Measurements from ENCODE around the gene ITGAL. TPM values are rescaled to one million over a fixed set of nuclear protein-coding genes. Genes with fewer than 3 reads are reported as not detected.
"Not testable (repeated sequence)": the region's sequence is repeated elsewhere in the genome, so short reads cannot be mapped to it uniquely, and the experiment has no call there.

Gene ITGAL
- total and polyA plus RNA-seq, 2 experiments from 2014 or later, result 0.95 to 3.4 TPM

DNA sequence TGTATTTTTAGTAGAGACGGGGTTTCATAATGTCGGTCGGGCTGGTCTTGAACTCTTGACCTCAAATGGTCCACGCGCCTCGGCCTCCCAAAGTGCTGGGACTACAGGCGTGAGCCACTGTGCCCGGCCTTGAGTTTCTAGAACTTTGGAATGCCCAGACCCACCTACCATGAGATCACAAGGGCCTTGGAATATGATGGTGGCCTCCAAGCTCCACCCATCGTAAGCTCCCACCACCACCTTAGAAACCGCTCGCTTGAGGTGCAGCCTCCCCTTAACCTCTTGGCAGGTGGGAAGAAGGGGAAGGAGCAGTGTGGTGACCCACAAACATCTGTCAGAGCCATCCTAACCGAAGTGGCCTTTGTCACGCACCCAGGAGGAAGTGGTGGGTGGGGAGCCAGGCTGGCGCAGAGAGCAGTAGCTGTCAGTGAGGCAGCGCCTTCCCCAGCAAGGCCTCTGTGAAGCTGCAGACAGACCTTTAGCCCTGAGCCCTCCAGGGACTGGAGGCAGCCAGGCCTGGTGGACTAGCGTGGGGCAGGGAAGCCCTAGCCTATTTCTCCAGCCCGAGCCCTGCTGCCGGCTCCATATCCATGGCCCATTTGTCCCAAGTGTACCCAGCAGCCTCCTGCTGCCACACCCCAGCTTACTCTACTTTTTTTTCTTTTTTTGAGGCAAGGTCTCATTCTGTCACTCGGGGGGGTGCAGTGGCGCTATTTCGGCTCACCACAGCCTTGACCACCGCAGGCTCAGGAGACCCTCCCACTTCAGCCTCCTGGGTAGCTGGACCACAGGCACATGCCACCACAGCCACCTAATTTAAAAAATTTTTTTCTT, 13.8 kb upstream of the ITGAL start:
- Histone ChIP-seq H4K20me1 (ENCODE audit: insufficient read depth, poor library complexity, severe bottlenecking) (no peaks in the 10 kb centered on the region), H3K9me2 (replicated peaks; ENCODE audit: insufficient read depth) (no peaks in the 10 kb centered on the region), H3K27me3 (no peaks in the 10 kb centered on the region), H3K4me1 (ENCODE audit: insufficient read depth) (no peaks in the 10 kb centered on the region), H3K36me3 (replicated peaks; ENCODE audit: insufficient read depth, low read depth) (no peaks in the 10 kb centered on the region), H2AFZ (no peak overlapping the region), H3K4me3 (no peak overlapping the region), H3K4me2 (no peak overlapping the region), H3K79me2 (no peaks in the 10 kb centered on the region), H3K27ac (no peak overlapping the region), H3K9me3 (ENCODE audit: low read depth) (no peaks in the 10 kb centered on the region)
- 93% methylated on average over 22 of the region's 22 CpGs for WGBS (ENCODE audit: low lambda C conversion rate, missing lambda C conversion rate)
- TF ChIP-seq EZH2 (IDR thresholded peaks at IDR 0.05; ENCODE audit: borderline replicate concordance) (no peak), EZH2phosphoT487 (IDR thresholded peaks at IDR 0.05; ENCODE audit: low read depth, severe bottlenecking, unreplicated experiment) (no peak)
- TF ChIP-seq, protein P1, sequence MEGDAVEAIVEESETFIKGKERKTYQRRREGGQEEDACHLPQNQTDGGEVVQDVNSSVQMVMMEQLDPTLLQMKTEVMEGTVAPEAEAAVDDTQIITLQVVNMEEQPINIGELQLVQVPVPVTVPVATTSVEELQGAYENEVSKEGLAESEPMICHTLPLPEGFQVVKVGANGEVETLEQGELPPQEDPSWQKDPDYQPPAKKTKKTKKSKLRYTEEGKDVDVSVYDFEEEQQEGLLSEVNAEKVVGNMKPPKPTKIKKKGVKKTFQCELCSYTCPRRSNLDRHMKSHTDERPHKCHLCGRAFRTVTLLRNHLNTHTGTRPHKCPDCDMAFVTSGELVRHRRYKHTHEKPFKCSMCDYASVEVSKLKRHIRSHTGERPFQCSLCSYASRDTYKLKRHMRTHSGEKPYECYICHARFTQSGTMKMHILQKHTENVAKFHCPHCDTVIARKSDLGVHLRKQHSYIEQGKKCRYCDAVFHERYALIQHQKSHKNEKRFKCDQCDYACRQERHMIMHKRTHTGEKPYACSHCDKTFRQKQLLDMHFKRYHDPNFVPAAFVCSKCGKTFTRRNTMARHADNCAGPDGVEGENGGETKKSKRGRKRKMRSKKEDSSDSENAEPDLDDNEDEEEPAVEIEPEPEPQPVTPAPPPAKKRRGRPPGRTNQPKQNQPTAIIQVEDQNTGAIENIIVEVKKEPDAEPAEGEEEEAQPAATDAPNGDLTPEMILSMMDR (IDR thresholded peaks at IDR 0.05; ENCODE audit: poor library complexity), result no peak
- no peak for DNase-seq (ENCODE audit: low spot score)

DNA sequence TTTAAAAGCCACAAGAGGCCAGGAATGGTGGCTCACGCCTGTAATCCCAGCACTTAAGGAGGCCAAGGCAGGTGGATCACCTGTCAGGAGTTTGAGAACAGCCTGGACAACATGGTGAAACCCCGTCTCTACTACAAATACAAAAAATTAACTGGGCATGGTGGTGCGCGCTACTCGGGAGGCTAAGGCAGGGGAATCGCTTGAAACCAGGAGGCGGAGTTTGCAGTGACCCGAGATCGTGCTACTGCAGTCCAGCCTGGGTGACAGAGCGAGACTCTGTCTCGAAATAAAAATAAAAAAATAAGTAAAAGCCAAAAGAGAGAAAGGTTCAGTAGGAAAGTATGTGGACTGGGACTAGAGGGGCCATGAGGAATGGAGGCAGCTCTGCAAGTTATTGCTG, 13.1 kb upstream of the ITGAL start:
- no peaks in the 10 kb centered on the region for H3K4me1 ChIP-seq (ENCODE audit: insufficient read depth)

DNA sequence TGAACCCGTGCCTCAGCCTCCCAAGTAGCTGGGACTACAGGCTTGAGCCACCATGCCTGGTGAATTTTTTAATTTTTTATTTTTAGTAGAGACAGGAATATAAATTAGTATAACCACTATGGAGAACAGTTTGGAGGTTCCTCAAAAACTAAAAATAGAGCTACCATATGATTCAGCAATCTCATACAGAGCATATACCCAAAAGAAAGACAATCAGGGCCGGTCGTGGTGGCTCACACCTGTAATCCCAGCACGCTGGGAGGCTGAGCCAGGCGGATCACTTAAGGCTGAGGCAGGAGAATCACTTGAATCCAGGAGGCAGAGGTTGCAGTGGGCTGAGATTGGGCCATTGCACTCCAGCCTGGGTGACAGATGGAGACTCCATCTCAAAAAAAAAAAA, 11.1 kb upstream of the ITGAL start:
- not testable (repeated sequence) for H3K36me3 ChIP-seq (replicated peaks; ENCODE audit: insufficient read depth, low read depth); H3K27ac ChIP-seq

More for the DNA sequence above, 13.1 kb upstream of the ITGAL start:
- no peak for DNase-seq (ENCODE audit: low spot score)
- no peaks in the 10 kb centered on the region for H3K9me3 ChIP-seq (ENCODE audit: low read depth)
- 92% methylated on average over 11 of the region's 11 CpGs for WGBS (ENCODE audit: low lambda C conversion rate, missing lambda C conversion rate)
- no peaks in the 10 kb centered on the region for H4K20me1 ChIP-seq (ENCODE audit: insufficient read depth, poor library complexity, severe bottlenecking)
- no peak overlapping the region for H3K4me2 ChIP-seq
- no peak overlapping the region for H3K4me3 ChIP-seq
- H2AFZ ChIP-seq, result no peak overlapping the region
- H3K36me3 ChIP-seq (replicated peaks; ENCODE audit: insufficient read depth, low read depth), result no peaks in the 10 kb centered on the region
- H3K27me3 ChIP-seq, result no peaks in the 10 kb centered on the region
- H3K27ac ChIP-seq, result no peak overlapping the region
- TF ChIP-seq, protein P1 (IDR thresholded peaks at IDR 0.05; ENCODE audit: poor library complexity), result no peak
- TF ChIP-seq EZH2phosphoT487 (IDR thresholded peaks at IDR 0.05; ENCODE audit: low read depth, severe bottlenecking, unreplicated experiment), result no peak
- no peaks in the 10 kb centered on the region for H3K79me2 ChIP-seq
- H3K9me2 ChIP-seq (replicated peaks; ENCODE audit: insufficient read depth), result no peaks in the 10 kb centered on the region

DNA sequence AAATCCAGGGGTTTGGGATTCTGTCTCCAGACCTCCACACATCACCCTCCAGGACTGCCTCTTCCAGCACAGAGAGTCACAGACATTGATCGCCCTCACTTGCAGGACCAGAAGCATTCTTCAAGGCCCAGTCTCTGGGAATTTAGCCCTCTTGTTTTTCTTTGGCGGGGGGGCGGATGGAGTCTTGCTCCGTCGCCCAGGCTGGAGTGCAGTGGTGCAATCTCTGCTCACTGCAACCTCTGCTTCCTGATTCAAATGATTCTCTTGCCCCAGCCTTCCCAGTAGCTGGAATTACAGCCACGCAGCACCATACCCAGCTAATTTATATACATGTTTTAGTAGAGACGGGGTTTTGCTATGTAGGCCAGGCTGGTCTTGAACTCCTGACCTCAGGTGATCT, 8.5 kb upstream of the ITGAL start:
- 96% methylated on average over 7 of the region's 7 CpGs for WGBS (ENCODE audit: low lambda C conversion rate, missing lambda C conversion rate)
- Histone ChIP-seq H3K27ac (no peak overlapping the region), H3K9me3 (ENCODE audit: low read depth) (no peaks in the 10 kb centered on the region), H4K20me1 (ENCODE audit: insufficient read depth, poor library complexity, severe bottlenecking) (no peaks in the 10 kb centered on the region), H2AFZ (no peak overlapping the region), H3K79me2 (no peaks in the 10 kb centered on the region), H3K4me1 (ENCODE audit: insufficient read depth) (no peaks in the 10 kb centered on the region), H3K9me2 (replicated peaks; ENCODE audit: insufficient read depth) (no peaks in the 10 kb centered on the region), H3K36me3 (replicated peaks; ENCODE audit: insufficient read depth, low read depth) (no peaks in the 10 kb centered on the region), H3K4me2 (no peak overlapping the region), H3K4me3 (no peak overlapping the region), H3K27me3 (no peaks in the 10 kb centered on the region)
- TF ChIP-seq EZH2 (IDR thresholded peaks at IDR 0.05; ENCODE audit: borderline replicate concordance) (no peak), EZH2phosphoT487 (IDR thresholded peaks at IDR 0.05; ENCODE audit: low read depth, severe bottlenecking, unreplicated experiment) (no peak)
- TF ChIP-seq, protein P1 (IDR thresholded peaks at IDR 0.05; ENCODE audit: poor library complexity), result no peak
- DNase-seq (ENCODE audit: low spot score), result no peak

More for the DNA sequence above, 11.1 kb upstream of the ITGAL start:
- not testable (repeated sequence) for H3K27me3 ChIP-seq; H2AFZ ChIP-seq; H3K4me1 ChIP-seq (ENCODE audit: insufficient read depth); H3K79me2 ChIP-seq; H3K4me3 ChIP-seq; H3K9me2 ChIP-seq (replicated peaks; ENCODE audit: insufficient read depth); H4K20me1 ChIP-seq (ENCODE audit: insufficient read depth, poor library complexity, severe bottlenecking); H3K4me2 ChIP-seq; H3K9me3 ChIP-seq (ENCODE audit: low read depth); DNase-seq (ENCODE audit: low spot score)
- 97% methylated on average over 5 of the region's 5 CpGs for WGBS (ENCODE audit: low lambda C conversion rate, missing lambda C conversion rate)

Data from hepatocyte (in vitro differentiated cells).